Activated CD4-positive, alpha-beta T cell treated with anti-CD3 and anti-CD28 coated beads, Interleukin-2, amount 50 U/mL, for 1 hour (primary cell): ENCODE measurements around the gene ELP4.
"Not testable (repeated sequence)": the region's sequence is repeated elsewhere in the genome, so short reads cannot be mapped to it uniquely, and the experiment has no call there.

Source experiments
- DNase-seq: peaks from one replicate; pipeline ENCODE4 v3.0.0-alpha.2; 2020

ELP4 gene

GRCh38 chr11:31714840-31715239 lies 205.3 kb downstream of the ELP4 start:
- DNase-seq: no peak

GRCh38 chr11:31720225-31720624 lies 210.7 kb downstream of the ELP4 start:
- DNase-seq: no peak

- DNase-seq: no peak
Measured at GRCh38 chr11:31720671-31721365, 211.3 kb downstream of the ELP4 start.

GRCh38 chr11:31722754-31723153 lies 213.2 kb downstream of the ELP4 start:
- DNase-seq: no peak

- no peak for DNase-seq
Measured at GRCh38 chr11:31725176-31725575, 215.6 kb downstream of the ELP4 start.

GRCh38 chr11:31728432-31728831 lies 218.9 kb downstream of the ELP4 start:
- DNase-seq: no peak

DNA sequence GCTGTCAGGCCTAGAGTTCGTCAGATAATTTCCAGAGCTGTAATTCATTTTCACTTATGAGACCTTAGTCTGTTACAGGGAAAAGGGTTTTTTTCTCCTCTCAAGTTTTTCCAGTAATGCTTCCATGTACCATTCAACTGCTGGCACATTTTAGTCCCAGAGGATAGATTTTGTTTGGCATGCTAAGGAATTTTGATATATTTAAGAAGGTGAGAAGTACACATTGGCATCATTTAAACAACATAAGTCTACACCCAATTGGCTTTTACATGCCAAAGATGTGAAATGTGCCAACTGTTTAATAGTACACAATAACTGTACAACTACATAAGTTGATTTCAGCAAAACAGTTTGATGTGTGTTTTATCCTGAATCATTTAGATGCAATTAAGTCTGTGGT lies 230.6 kb downstream of the ELP4 start:
- DNase-seq: no peak

DNA sequence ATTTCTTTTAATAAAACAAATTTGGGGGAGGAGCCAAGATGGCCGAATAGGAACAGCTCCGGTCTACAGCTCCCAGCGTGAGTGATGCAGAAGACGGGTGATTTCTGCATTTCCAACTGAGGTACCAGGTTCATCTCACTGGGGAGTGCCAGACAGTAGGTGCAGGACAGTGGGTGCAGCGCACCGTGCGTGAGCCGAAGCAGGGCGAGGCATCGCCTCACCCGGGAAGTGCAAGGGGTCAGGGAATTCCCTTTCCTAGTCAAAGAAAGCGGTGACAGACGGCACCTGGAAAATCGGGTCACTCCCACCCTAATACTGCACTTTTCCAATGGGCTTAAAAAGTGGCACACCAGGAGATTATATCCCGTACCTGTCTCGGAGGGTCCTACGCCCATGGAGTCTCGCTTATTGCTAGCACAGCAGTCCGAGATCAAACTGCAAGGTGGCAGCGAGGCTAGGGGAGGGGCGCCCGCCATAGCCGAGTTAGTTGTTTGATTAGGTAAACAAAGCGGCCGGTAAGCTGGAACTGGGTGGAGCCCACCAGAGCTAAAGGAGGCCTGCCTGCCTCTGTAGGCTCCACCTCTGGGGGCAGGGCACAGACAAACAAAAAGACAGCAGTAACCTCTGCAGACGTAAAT lies 231.3 kb downstream of the ELP4 start:
- not testable (repeated sequence) for DNase-seq

- DNase-seq: no peak
Measured at GRCh38 chr11:31747581-31747980, 238.0 kb downstream of the ELP4 start.

DNA sequence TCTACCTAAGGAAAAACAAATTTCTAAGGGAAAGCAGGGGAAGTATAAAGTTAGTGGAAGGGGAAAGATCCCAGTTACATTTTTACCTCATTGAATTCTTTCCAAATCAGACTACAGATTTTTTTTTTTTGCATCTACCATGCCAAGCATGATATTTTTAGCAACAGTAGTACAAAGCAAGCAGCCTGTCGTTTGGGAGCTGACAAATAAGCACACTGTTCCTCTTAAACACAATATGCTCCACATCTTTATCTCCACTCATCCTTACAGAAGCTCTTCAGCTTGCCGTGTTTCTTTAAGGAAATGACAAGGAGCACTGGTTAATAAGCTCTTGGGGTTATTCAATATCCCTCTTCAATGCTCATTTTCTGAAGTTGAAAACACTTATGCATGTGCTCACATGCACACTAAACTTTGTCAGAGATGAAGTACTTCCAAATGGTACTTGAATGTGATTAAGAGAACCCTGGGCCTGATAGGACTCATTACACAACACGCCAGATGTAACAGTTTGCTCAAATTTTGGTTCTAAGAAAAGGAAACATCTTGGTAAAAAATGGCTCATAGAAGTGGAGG lies 247.8 kb downstream of the ELP4 start:
- no peak for DNase-seq

GRCh38 chr11:31761636-31762035 lies 252.1 kb downstream of the ELP4 start:
- no peak for DNase-seq

- DNase-seq: no peak
Measured at GRCh38 chr11:31763296-31763695, 253.7 kb downstream of the ELP4 start.

GRCh38 chr11:31764261-31764660 lies 254.7 kb downstream of the ELP4 start:
- no peak for DNase-seq

- DNase-seq: no peak
Measured at GRCh38 chr11:31764766-31765165, 255.2 kb downstream of the ELP4 start.

DNA sequence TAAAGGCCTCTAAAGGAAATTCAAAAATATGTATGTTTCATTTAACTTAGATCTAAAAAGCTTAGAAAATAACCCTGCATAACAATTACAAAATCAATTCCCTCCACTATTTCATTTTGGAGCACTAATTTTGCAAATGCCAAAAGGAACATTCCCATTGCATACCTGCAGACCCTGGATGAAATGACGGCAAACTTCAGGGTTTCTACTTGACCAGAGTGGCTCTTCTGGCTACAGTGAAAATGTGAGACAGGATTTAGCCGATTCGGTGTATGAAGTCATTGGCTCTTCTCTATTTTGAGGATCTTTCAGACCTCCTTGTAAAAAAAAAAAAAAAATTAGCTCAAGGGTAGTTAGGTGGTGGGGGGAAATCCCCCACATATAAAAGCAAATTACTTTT lies 257.5 kb downstream of the ELP4 start:
- DNase-seq: no peak

- DNase-seq: no peak
Measured at GRCh38 chr11:31767685-31768084, 258.1 kb downstream of the ELP4 start.

GRCh38 chr11:31768749-31769640 lies 259.4 kb downstream of the ELP4 start:
- no peak for DNase-seq

- DNase-seq: no peak
Measured at GRCh38 chr11:31770011-31770700, 260.6 kb downstream of the ELP4 start.

DNA sequence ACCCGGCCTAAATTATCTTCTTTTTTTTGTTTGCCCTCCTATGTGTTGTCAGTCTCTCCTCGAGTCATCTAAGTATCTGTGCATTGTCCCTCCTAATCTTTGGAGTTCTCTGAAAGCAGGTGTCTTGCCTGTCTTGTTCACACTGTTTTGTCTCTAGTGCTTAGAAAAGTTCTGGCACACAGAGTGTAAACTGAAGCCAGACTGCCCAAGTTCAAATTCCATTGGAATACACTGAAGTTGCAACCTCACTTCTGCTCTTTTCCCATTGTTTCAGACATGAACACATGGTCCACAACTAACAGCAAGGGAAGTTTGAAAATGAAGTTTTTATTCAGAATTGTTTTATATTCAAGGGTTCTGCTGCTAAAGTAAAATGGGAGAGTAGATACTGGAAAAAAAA lies 262.8 kb downstream of the ELP4 start:
- no peak for DNase-seq

- DNase-seq: no peak
Measured at GRCh38 chr11:31779374-31779791, 269.8 kb downstream of the ELP4 start.

GRCh38 chr11:31780078-31780477 lies 270.5 kb downstream of the ELP4 start:
- no peak for DNase-seq

GRCh38 chr11:31780480-31780971 lies 271.0 kb downstream of the ELP4 start:
- no peak for DNase-seq

GRCh38 chr11:31782257-31782656 lies 272.7 kb downstream of the ELP4 start:
- no peak for DNase-seq
